HG02973 (cell line): ENCODE data around the gene ANKRD44.

Experiments used
- ATAC-seq: cut with Tn5 transposase; IDR thresholded peaks from one replicate; pipeline ENCODE4 v1.9.1; 2021; ENCODE audit warnings: moderate library complexity; ENCODE audit not compliant: unreplicated experiment

Gene ANKRD44

GRCh38 chr2:197189426-197190099 is 121.0 kb downstream of the ANKRD44 start:
- no peak for ATAC-seq

GRCh38 chr2:197185676-197186075 is 124.9 kb downstream of the ANKRD44 start:
- ATAC-seq = no peak

GRCh38 chr2:197184959-197185586 is 125.5 kb downstream of the ANKRD44 start:
- no peak for ATAC-seq

GRCh38 chr2:197183355-197183754 is 127.2 kb downstream of the ANKRD44 start:
- ATAC-seq = no peak

GRCh38 chr2:197182668-197183067 is 127.9 kb downstream of the ANKRD44 start:
- no peak for ATAC-seq

GRCh38 chr2:197181491-197181890 is 129.1 kb downstream of the ANKRD44 start:
- no peak for ATAC-seq

- no peak for ATAC-seq
These were observed 130.7 kb downstream of the ANKRD44 start for GRCh38 chr2:197179744-197180498.

- ATAC-seq = no peak
These were observed 134.1 kb downstream of the ANKRD44 start for GRCh38 chr2:197176522-197176921.

GRCh38 chr2:197174539-197175094 is 136.0 kb downstream of the ANKRD44 start:
- no peak for ATAC-seq

- no peak for ATAC-seq
These were observed 139.0 kb downstream of the ANKRD44 start for GRCh38 chr2:197171582-197171981.

- ATAC-seq = no peak
These were observed 140.4 kb downstream of the ANKRD44 start for GRCh38 chr2:197170208-197170607.

- ATAC-seq = peak; percentile 77
These were observed 141.9 kb downstream of the ANKRD44 start for GRCh38 chr2:197168705-197169104.

GRCh38 chr2:197167608-197168314 is 142.8 kb downstream of the ANKRD44 start:
- no peak for ATAC-seq

GRCh38 chr2:197165020-197165419 is 145.6 kb downstream of the ANKRD44 start:
- no peak for ATAC-seq

GRCh38 chr2:197164141-197164754 is 146.3 kb downstream of the ANKRD44 start:
- ATAC-seq = no peak

GRCh38 chr2:197163712-197164140 is 146.9 kb downstream of the ANKRD44 start:
- ATAC-seq = no peak

GRCh38 chr2:197161774-197162173 is 148.8 kb downstream of the ANKRD44 start:
- no peak for ATAC-seq

GRCh38 chr2:197159661-197160211 is 150.8 kb downstream of the ANKRD44 start:
- ATAC-seq = no peak

- no peak for ATAC-seq
These were observed 151.7 kb downstream of the ANKRD44 start for GRCh38 chr2:197158591-197159550.
